Measurements from ENCODE around the gene GPR162. TPM values are rescaled to one million over a fixed set of nuclear protein-coding genes. Genes with fewer than 3 reads are reported as not detected.

The GPR162 gene
- total RNA-seq, 1 experiment from 2014 or later: not detected

GRCh38 chr12:6829536-6830220 lies 8.1 kb downstream of the GPR162 start:
- no peak overlapping the region for H2AFZ ChIP-seq (ENCODE audit: low read length)
- DNase-seq: no peak
- H3K4me2 ChIP-seq (ENCODE audit: low read length): peak overlapping the region; percentile 86
- no peak overlapping the region for H3K27ac ChIP-seq (ENCODE audit: low read length)
- H3K9ac ChIP-seq (ENCODE audit: low read length): no peak overlapping the region
- H3K4me3 ChIP-seq (ENCODE audit: low read length): peak overlapping the region; percentile 67; the same call in 1 of the 2 replicates
- H3K36me3 ChIP-seq (ENCODE audit: low read depth, low read length): no peaks in the 10 kb centered on the region
- no peaks in the 10 kb centered on the region for H3F3A ChIP-seq (ENCODE audit: low read length, unreplicated experiment)
- TF ChIP-seq CTCF (conservative IDR thresholded peaks at IDR 0.05; ENCODE audit: low read depth, low read length): no peak
- ATAC-seq: no peak
- intact Hi-C loops (cut with micrococcal nuclease): no loop called here
- no peaks in the 10 kb centered on the region for H3K9me3 ChIP-seq (ENCODE audit: low read length)
- H3K79me2 ChIP-seq (ENCODE audit: low read length): no peaks in the 10 kb centered on the region
- H3K27me3 ChIP-seq (ENCODE audit: low read length): no peaks in the 10 kb centered on the region
- no peaks in the 10 kb centered on the region for H4K20me1 ChIP-seq (ENCODE audit: low read length)
- H3K4me1 ChIP-seq (ENCODE audit: insufficient read depth, low read length): peaks cover 5% of the 10 kb centered on the region; the same call in 1 of the 2 replicates
- ChIA-PET POLR2A (ENCODE audit: unreplicated experiment) (no interaction called here), CTCF (no interaction called here)
- no TSS peak for BruUV-seq (replicated peaks)
- H3K9me2 ChIP-seq (replicated peaks; ENCODE audit: low read length): no peaks in the 10 kb centered on the region

DNA sequence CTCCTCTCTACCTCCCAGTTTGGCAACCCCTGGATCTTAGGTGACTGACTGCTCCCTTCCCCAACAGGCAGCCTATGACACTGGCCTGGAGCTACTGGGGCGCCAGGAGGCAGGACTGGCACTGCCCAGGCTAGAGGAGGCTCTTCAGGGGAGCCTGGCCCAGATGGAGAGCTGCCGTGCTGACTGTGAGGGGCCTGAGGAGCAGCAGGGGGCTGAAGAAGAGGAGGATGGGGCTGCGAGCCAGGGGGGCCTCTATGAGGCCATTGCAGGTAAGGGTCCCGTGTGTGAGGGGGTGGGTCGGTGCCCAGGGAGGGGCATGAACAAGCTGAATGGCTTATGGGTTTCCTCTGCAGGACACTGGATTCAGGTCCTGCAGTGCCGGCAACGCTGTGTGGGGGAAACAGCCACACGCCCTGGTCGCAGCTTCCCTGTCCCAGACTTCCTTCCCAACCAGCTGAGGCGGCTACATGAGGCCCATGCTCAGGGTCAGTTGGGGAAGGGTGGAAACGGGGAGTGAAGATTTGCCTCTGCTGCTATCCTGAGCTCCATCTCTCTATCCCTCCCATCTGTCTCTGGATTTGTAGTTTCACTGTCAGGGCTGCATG lies 8.8 kb downstream of the GPR162 start:
- Histone ChIP-seq H3K4me1 (ENCODE audit: insufficient read depth, low read length) (peaks cover 5% of the 10 kb centered on the region; the same call in 1 of the 2 replicates), H3K36me3 (ENCODE audit: low read depth, low read length) (no peaks in the 10 kb centered on the region), H3K4me3 (ENCODE audit: low read length) (no peak overlapping the region), H3K4me2 (ENCODE audit: low read length) (no peak overlapping the region), H2AFZ (ENCODE audit: low read length) (no peak overlapping the region), H3K79me2 (ENCODE audit: low read length) (no peaks in the 10 kb centered on the region), H3K9ac (ENCODE audit: low read length) (no peak overlapping the region), H3K27ac (ENCODE audit: low read length) (no peak overlapping the region), H3K27me3 (ENCODE audit: low read length) (no peaks in the 10 kb centered on the region), H3K9me2 (replicated peaks; ENCODE audit: low read length) (no peaks in the 10 kb centered on the region), H4K20me1 (ENCODE audit: low read length) (no peaks in the 10 kb centered on the region), H3K9me3 (ENCODE audit: low read length) (no peaks in the 10 kb centered on the region), H3F3A (ENCODE audit: low read length, unreplicated experiment) (no peaks in the 10 kb centered on the region)
- BruUV-seq (replicated peaks): no TSS peak
- TF ChIP-seq CTCF (conservative IDR thresholded peaks at IDR 0.05; ENCODE audit: low read depth, low read length) (no peak), EZH2 (IDR thresholded peaks at IDR 0.05; ENCODE audit: low read length, unreplicated experiment) (no peak)
- ChIA-PET POLR2A (ENCODE audit: unreplicated experiment) (no interaction called here), CTCF (no interaction called here)
- ATAC-seq (no peak), DNase-seq (no peak)
- intact Hi-C loops (cut with micrococcal nuclease): no loop called here

DNA sequence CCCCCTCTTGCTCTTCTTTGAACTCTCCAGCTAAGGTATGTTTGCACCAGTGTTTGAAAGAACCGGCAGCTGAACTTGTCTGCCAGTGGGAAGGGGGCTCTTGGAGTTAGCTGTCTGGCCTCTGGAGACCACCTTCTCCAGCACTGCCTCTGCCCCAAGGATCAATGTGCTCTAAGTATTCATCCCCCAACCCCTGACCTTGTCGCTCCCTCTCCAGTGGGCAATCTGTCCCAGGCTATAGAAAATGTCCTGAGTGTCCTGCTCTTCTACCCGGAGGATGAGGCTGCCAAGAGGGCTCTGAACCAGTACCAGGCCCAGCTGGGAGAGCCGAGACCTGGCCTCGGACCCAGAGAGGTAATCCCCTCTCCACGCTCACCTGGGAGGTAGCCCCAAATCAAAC lies 9.4 kb downstream of the GPR162 start:
- TF ChIP-seq CTCF (conservative IDR thresholded peaks at IDR 0.05; ENCODE audit: low read depth, low read length) (no peak), EZH2phosphoT487 (IDR thresholded peaks at IDR 0.05; ENCODE audit: borderline replicate concordance, low read length) (no peak), EZH2 (IDR thresholded peaks at IDR 0.05; ENCODE audit: low read length, unreplicated experiment) (no peak)
- Histone ChIP-seq H3K9me2 (replicated peaks; ENCODE audit: low read length) (no peaks in the 10 kb centered on the region), H3K27ac (ENCODE audit: low read length) (no peak overlapping the region), H3K4me1 (ENCODE audit: insufficient read depth, low read length) (peaks cover 5% of the 10 kb centered on the region; the same call in 1 of the 2 replicates), H4K20me1 (ENCODE audit: low read length) (no peaks in the 10 kb centered on the region), H3K36me3 (ENCODE audit: low read depth, low read length) (no peaks in the 10 kb centered on the region), H3K27me3 (ENCODE audit: low read length) (no peaks in the 10 kb centered on the region), H3K4me2 (ENCODE audit: low read length) (no peak overlapping the region), H2AFZ (ENCODE audit: low read length) (no peak overlapping the region), H3F3A (ENCODE audit: low read length, unreplicated experiment) (no peaks in the 10 kb centered on the region), H3K9me3 (ENCODE audit: low read length) (no peaks in the 10 kb centered on the region), H3K4me3 (ENCODE audit: low read length) (no peak overlapping the region), H3K9ac (ENCODE audit: low read length) (no peak overlapping the region), H3K79me2 (ENCODE audit: low read length) (no peaks in the 10 kb centered on the region)
- ChIA-PET CTCF (no interaction called here), POLR2A (ENCODE audit: unreplicated experiment) (no interaction called here)
- no peak for DNase-seq
- no peak for ATAC-seq
- no TSS peak for BruUV-seq (replicated peaks)
- intact Hi-C loops (cut with micrococcal nuclease): no loop called here

Measured in PC-3 (cell line).